Thyroid gland (tissue), 4 donors: Measurements from ENCODE around the gene METTL21C.

Experiments
- CTCF ChIP-seq, 6 experiments: fragments of 200-600 bp in 3 of 6; fragments of 450-650 bp in 3 of 6; sonication (generic) in 3 of 6; IDR thresholded peaks; one replicate each; pipeline ENCODE4 v1.5.1; 2016 to 2019; ENCODE audit warnings: antibody characterized with exemption in 6 of 6, mild to moderate bottlenecking in 2 of 6, inconsistent platforms in 1 of 6, moderate library complexity in 1 of 6
- POLR2A ChIP-seq, 2 donors: fragments of 450-650 bp; IDR thresholded peaks; one replicate each; pipeline ENCODE4 v1.6.1; 2017; ENCODE audit warnings: antibody characterized with exemption in 2 of 2, mild to moderate bottlenecking in 2 of 2, moderate library complexity in 1 of 2

- no peak for TF ChIP-seq CTCF (IDR thresholded peaks at IDR 0.05)
- no peak for TF ChIP-seq POLR2A (IDR thresholded peaks at IDR 0.05)
Measured at GRCh38 chr13:102659168-102659713, 35.6 kb downstream of the METTL21C start.
